ENCODE data around the gene HERC5.

Gene HERC5

DNA sequence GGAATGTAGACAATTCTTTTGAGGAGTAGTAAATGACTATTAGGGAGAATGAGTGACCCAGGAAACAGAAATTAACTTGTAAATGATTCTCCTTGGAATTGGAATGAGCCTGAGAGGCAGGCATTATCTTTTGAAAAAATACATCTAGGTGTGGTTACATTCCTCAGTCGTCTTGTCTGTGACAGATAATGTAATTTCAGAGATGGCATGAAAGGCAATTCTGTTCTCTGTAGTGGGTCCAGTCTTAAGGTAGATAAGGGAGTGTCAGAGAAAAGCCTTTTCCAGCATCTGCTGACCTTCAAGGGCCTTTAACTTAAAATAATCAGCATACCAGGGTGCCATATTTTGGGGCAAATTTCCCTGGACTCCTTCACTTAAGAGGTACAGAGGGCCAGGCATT, 43.1 kb upstream of the HERC5 start:
- WGBS: 90% methylated on average over 1 of the region's 1 CpG
- Histone ChIP-seq H2BK5ac (ENCODE audit: low read depth, low read length, poor library complexity, severe bottlenecking) (no peak overlapping the region), H2AFZ (ENCODE audit: low read depth, low read length) (no peak overlapping the region), H2BK15ac (ENCODE audit: low read depth, poor library complexity, severe bottlenecking) (no peak overlapping the region), H4K8ac (ENCODE audit: low read length) (no peak overlapping the region), H3K79me1 (replicated peaks; ENCODE audit: low read length, poor library complexity, severe bottlenecking) (no peaks in the 10 kb centered on the region), H3K36me3 (ENCODE audit: control insufficient read depth in 1 of 2, insufficient read depth in 2 of 2, low read depth in 1 of 2, low read length in 2 of 2) (peaks cover 0 to 25% of the 10 kb centered on the region in 2 experiments), H2BK120ac (ENCODE audit: low read depth, low read length) (no peak overlapping the region), H4K91ac (ENCODE audit: low read length) (no peak overlapping the region), H3K27ac (ENCODE audit: low read length, poor library complexity, severe bottlenecking) (no peak overlapping the region), H3K18ac (ENCODE audit: low read depth in 1 of 2, low read length in 2 of 2) (no peak overlapping the region), H3K9me3 (ENCODE audit: control insufficient read depth, low read length) (no peaks in the 10 kb centered on the region), H2BK12ac (ENCODE audit: low read length in 2 of 2) (no peak overlapping the region), H3K4me1 (ENCODE audit: control insufficient read depth, insufficient read depth, low read depth, low read length) (no peaks in the 10 kb centered on the region), H3K4me2 (ENCODE audit: low read length, poor library complexity, severe bottlenecking) (no peak overlapping the region), H3K27me3 (ENCODE audit: control insufficient read depth in 1 of 2, insufficient read depth in 1 of 2, low read length in 2 of 2) (no peaks in the 10 kb centered on the region), H3K14ac (ENCODE audit: low read length in 2 of 2) (no peak overlapping the region), H3K4ac (ENCODE audit: low read depth in 1 of 2, low read length in 2 of 2) (no peak overlapping the region), H2AK5ac (ENCODE audit: low read length, severe bottlenecking) (no peak overlapping the region), H3K4me3 (ENCODE audit: insufficient read depth in 1 of 2, low read depth in 1 of 2, low read length in 2 of 2) (no peak overlapping the region), H3K23ac (ENCODE audit: low read length in 2 of 2) (no peak overlapping the region), H3K9ac (ENCODE audit: low read length) (no peak overlapping the region)
- DNase-seq: no peak

DNA sequence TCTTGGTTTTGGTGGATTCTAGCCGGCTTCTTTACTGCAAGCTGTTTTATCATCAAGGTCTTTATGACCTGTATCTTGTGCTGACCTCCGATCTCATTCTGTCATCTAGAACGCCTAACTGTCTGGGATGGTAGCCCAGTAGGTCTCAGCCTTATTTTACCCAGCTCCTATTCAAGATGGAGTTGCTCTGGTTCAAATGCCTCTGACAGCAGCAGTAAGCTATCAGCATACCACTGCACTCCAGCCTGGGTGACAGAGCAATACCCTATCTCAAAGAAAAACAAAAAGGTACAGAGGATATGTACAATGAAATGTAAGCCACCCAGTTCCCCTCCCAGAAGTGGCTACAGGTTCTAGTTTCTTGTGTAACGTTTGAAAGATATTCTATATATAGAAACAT, 42.2 kb upstream of the HERC5 start:
- Histone ChIP-seq H3K27ac (ENCODE audit: low read length, poor library complexity, severe bottlenecking) (no peak overlapping the region), H3K36me3 (ENCODE audit: control insufficient read depth in 1 of 2, insufficient read depth in 2 of 2, low read depth in 1 of 2, low read length in 2 of 2) (peaks cover 0 to 26% of the 10 kb centered on the region in 2 experiments), H4K91ac (ENCODE audit: low read length) (no peak overlapping the region), H3K4me1 (ENCODE audit: control insufficient read depth, insufficient read depth, low read depth, low read length) (no peaks in the 10 kb centered on the region), H3K79me1 (replicated peaks; ENCODE audit: low read length, poor library complexity, severe bottlenecking) (no peaks in the 10 kb centered on the region), H4K8ac (ENCODE audit: low read length) (no peak overlapping the region), H3K4ac (ENCODE audit: low read depth in 1 of 2, low read length in 2 of 2) (no peak overlapping the region), H3K9me3 (ENCODE audit: control insufficient read depth, low read length) (no peaks in the 10 kb centered on the region), H2AK5ac (ENCODE audit: low read length, severe bottlenecking) (no peak overlapping the region), H3K4me3 (ENCODE audit: insufficient read depth in 1 of 2, low read depth in 1 of 2, low read length in 2 of 2) (no peak overlapping the region), H2BK12ac (ENCODE audit: low read length in 2 of 2) (no peak overlapping the region), H2BK15ac (ENCODE audit: low read depth, poor library complexity, severe bottlenecking) (no peak overlapping the region), H3K14ac (ENCODE audit: low read length in 2 of 2) (no peak overlapping the region), H3K23ac (ENCODE audit: low read length in 2 of 2) (no peak overlapping the region), H2AFZ (ENCODE audit: low read depth, low read length) (no peak overlapping the region), H3K4me2 (ENCODE audit: low read length, poor library complexity, severe bottlenecking) (no peak overlapping the region), H3K18ac (ENCODE audit: low read depth in 1 of 2, low read length in 2 of 2) (no peak overlapping the region), H2BK120ac (ENCODE audit: low read depth, low read length) (no peak overlapping the region), H3K27me3 (ENCODE audit: control insufficient read depth in 1 of 2, insufficient read depth in 1 of 2, low read length in 2 of 2) (no peaks in the 10 kb centered on the region), H2BK5ac (ENCODE audit: low read depth, low read length, poor library complexity, severe bottlenecking) (no peak overlapping the region), H3K9ac (ENCODE audit: low read length) (no peak overlapping the region)
- WGBS: 95% methylated on average over 3 of the region's 4 CpGs
- no peak for DNase-seq

DNA sequence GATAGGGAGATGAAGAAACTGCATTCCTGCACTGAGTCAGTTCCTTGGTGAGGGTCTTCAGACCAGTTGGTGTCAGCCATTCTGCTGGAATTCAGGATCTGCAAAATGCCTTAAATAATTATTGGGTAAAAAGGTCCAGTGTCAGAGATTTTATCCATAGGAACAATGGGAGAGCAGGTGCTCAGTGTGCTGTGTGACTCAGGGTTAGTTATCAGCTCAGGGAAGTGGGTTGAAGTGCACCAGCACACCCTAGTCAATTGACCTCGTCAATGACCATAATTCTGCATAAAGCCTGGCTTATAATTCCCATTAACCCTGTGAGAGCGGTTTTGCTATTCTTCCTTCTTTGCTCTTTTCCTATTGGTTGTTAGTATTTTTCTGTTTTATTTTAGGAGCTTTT, 40.9 kb upstream of the HERC5 start:
- no peak for DNase-seq
- Histone ChIP-seq H3K36me3 (ENCODE audit: control insufficient read depth in 1 of 2, insufficient read depth in 2 of 2, low read depth in 1 of 2, low read length in 2 of 2) (peaks cover 0 to 23% of the 10 kb centered on the region in 2 experiments), H3K23ac (ENCODE audit: low read length in 2 of 2) (no peak overlapping the region), H3K4me3 (ENCODE audit: insufficient read depth in 1 of 2, low read depth in 1 of 2, low read length in 2 of 2) (no peak overlapping the region), H2BK120ac (ENCODE audit: low read depth, low read length) (no peak overlapping the region), H3K14ac (ENCODE audit: low read length in 2 of 2) (no peak overlapping the region), H3K9ac (ENCODE audit: low read length) (no peak overlapping the region), H2AK5ac (ENCODE audit: low read length, severe bottlenecking) (no peak overlapping the region), H3K18ac (ENCODE audit: low read depth in 1 of 2, low read length in 2 of 2) (no peak overlapping the region), H3K9me3 (ENCODE audit: control insufficient read depth, low read length) (no peaks in the 10 kb centered on the region), H3K4me2 (ENCODE audit: low read length, poor library complexity, severe bottlenecking) (no peak overlapping the region), H2BK12ac (ENCODE audit: low read length in 2 of 2) (no peak overlapping the region), H2BK15ac (ENCODE audit: low read depth, poor library complexity, severe bottlenecking) (no peak overlapping the region), H2BK5ac (ENCODE audit: low read depth, low read length, poor library complexity, severe bottlenecking) (no peak overlapping the region), H4K8ac (ENCODE audit: low read length) (no peak overlapping the region), H3K27ac (ENCODE audit: low read length, poor library complexity, severe bottlenecking) (no peak overlapping the region), H3K4me1 (ENCODE audit: control insufficient read depth, insufficient read depth, low read depth, low read length) (no peaks in the 10 kb centered on the region), H4K91ac (ENCODE audit: low read length) (no peak overlapping the region), H2AFZ (ENCODE audit: low read depth, low read length) (no peak overlapping the region), H3K4ac (ENCODE audit: low read depth in 1 of 2, low read length in 2 of 2) (no peak overlapping the region), H3K79me1 (replicated peaks; ENCODE audit: low read length, poor library complexity, severe bottlenecking) (no peaks in the 10 kb centered on the region), H3K27me3 (ENCODE audit: control insufficient read depth in 1 of 2, insufficient read depth in 1 of 2, low read length in 2 of 2) (no peaks in the 10 kb centered on the region)
- no CpG with 5 or more reads among the region's 2 CpGs for WGBS

DNA sequence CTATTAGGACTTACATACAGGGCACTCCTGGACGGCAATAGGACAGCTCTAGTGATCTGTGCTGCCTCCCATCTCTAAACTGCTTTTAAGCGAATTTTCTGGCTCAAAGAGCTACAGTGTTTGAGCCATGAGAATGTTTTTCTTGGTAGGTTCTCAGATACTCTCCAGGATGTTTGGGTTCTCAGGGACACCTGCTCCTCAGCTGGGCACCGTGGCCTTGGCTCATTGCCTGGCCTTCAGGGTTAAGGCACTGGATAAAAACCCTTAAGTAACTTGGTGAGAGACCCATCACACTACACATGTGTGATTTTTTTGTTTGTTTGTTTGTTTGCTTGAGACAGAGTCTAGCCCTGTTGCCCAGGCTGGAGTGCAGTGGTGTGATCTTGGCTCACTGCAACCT, 38.5 kb upstream of the HERC5 start:
- Histone ChIP-seq H3K4me3 (ENCODE audit: insufficient read depth in 1 of 2, low read depth in 1 of 2, low read length in 2 of 2) (no peak overlapping the region), H3K27ac (ENCODE audit: low read length, poor library complexity, severe bottlenecking) (no peak overlapping the region), H3K79me1 (replicated peaks; ENCODE audit: low read length, poor library complexity, severe bottlenecking) (no peaks in the 10 kb centered on the region), H3K18ac (ENCODE audit: low read depth in 1 of 2, low read length in 2 of 2) (no peak overlapping the region), H2AK5ac (ENCODE audit: low read length, severe bottlenecking) (no peak overlapping the region), H3K36me3 (ENCODE audit: control insufficient read depth in 1 of 2, insufficient read depth in 2 of 2, low read depth in 1 of 2, low read length in 2 of 2) (peaks cover 0 to 14% of the 10 kb centered on the region in 2 experiments), H4K91ac (ENCODE audit: low read length) (no peak overlapping the region), H4K8ac (ENCODE audit: low read length) (no peak overlapping the region), H2BK120ac (ENCODE audit: low read depth, low read length) (no peak overlapping the region), H2AFZ (ENCODE audit: low read depth, low read length) (no peak overlapping the region), H3K9me3 (ENCODE audit: control insufficient read depth, low read length) (no peaks in the 10 kb centered on the region), H2BK15ac (ENCODE audit: low read depth, poor library complexity, severe bottlenecking) (no peak overlapping the region), H3K4me1 (ENCODE audit: control insufficient read depth, insufficient read depth, low read depth, low read length) (no peaks in the 10 kb centered on the region), H3K14ac (ENCODE audit: low read length in 2 of 2) (no peak overlapping the region), H2BK12ac (ENCODE audit: low read length in 2 of 2) (no peak overlapping the region), H3K4ac (ENCODE audit: low read depth in 1 of 2, low read length in 2 of 2) (no peak overlapping the region), H3K9ac (ENCODE audit: low read length) (no peak overlapping the region), H3K4me2 (ENCODE audit: low read length, poor library complexity, severe bottlenecking) (no peak overlapping the region), H3K23ac (ENCODE audit: low read length in 2 of 2) (no peak overlapping the region), H3K27me3 (ENCODE audit: control insufficient read depth in 1 of 2, insufficient read depth in 1 of 2, low read length in 2 of 2) (no peaks in the 10 kb centered on the region), H2BK5ac (ENCODE audit: low read depth, low read length, poor library complexity, severe bottlenecking) (no peak overlapping the region)
- 96% methylated on average over 3 of the region's 3 CpGs for WGBS
- DNase-seq: no peak

Measured in mesenchymal stem cell (in vitro differentiated cells and primary cell).